ENCODE measurements around the gene TMPRSS4.

Gene TMPRSS4

DNA sequence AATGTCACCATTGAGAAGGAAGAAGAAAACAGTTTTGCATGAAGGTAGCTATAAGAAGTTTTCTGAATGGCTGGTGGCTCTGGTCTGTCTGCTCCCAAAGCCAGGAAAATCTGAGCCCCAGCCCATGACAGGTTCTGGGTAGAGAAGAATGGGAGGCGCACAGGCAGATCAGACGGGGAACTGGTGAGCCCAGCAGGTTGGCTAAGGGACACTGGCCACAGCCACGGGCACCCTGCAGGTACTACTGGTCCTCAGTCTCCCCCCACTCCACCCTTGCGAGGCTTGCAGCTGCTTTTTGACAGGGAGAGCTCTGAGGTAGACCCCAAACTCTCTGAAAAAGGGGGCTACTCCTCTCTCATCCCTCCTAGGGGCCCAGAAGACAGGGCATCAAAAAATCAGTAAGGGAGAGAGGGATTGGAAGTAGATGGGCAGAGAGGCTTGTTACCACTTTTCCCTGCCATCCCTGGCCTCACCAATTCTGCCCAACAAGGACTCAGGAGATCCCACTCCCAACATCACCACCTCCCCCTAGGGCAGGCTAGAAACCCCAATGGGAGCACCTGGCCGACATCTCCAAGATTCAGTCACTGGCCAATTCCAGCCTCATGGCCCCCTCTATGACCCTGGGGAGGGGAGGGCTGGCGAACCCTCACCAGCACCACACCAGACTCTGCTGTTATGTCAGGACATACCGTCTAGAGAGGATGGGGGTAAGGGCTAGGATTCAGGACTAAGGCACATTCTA, 58.3 kb downstream of the TMPRSS4 start:
- DNase-seq (ENCODE audit: low read depth): no peak

DNA sequence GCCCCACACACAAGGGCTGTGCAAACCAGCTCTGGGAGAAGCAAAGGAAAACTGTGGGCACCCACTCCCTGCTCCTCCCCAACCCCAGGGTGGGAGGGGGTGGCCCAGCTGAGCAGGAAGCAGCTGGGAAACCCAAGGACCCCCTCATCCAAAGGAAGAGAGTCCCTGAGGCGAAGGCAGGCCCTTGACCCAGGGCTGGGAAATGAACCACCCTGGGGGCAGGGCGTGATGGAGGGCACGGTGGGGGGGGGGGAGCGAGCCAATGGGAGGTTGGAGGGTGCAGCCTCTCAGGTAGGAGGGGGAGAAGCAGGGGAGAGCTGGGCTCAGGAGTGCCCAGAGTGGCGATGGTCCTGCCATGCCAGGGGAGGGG, 58.9 kb downstream of the TMPRSS4 start:
- no peak for DNase-seq (ENCODE audit: low read depth)

DNA sequence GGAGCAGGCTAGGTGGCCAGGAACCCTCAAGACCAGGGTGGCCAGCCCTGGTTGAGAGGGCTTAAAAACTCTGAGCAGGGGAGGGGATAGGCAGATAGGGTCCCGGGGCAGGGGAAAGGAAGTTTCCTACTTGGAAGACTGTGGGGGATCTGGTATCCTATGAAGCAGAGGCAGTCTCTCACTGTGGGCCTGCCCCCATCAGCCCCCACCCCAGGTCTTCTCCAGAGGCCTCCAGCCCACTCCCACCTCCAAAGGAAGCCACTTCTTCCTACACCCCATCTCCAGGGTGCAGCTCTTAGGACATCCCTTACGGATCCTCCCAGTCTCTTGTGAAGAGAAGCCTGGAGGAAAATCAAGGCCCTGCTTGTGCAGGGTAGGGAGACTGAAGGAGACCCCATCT, 59.5 kb downstream of the TMPRSS4 start:
- no peak for DNase-seq (ENCODE audit: low read depth)

DNA sequence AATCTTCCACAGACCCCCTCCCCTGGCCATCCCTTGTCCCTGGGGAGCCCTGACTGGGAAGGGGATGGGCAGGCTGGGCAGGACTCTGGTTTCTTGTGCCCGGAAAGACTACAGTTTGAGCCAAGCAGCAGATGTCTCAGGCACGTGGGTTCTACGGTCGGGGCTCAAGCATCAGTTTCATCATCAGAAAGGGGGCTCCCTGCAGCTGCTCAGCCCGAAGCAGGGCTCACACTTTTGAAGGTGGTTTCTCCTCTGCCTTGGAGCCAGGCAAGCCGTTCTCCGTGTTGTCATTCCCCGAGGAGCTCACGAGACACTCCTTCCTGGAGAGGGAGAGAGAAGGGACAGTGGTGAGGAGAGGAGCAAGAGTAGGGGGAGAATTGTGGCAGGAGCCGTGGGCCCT, 59.9 kb downstream of the TMPRSS4 start:
- DNase-seq (ENCODE audit: low read depth): no peak

DNA sequence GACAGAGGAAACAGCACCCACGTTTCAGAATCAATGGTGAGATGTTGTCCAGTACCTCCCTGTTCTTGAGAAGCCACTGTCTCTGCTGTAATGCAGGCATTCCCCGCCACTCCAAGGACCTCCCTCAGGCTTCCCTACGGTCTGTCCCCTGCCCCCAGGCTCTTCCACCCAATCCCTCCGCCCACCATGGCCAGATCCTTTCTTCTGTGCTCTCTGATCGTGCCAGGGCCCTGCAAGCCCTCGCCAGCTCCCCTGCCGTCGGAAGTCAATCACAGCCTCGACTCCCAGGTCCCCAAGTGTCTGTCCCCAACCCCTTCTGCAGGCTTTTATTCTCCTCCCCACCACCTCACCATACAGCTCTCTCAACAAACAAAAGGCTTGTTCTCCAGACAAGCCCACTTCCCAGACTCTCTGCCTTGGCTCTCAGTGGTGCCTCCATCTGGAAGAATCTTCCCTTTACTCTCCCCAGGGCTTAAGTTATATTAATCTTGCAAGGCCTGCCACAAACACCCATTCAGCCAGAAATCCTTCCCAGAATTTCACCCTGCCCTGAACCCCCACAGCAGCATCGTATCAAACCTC, 62.1 kb downstream of the TMPRSS4 start:
- DNase-seq (ENCODE audit: low read depth): no peak

DNA sequence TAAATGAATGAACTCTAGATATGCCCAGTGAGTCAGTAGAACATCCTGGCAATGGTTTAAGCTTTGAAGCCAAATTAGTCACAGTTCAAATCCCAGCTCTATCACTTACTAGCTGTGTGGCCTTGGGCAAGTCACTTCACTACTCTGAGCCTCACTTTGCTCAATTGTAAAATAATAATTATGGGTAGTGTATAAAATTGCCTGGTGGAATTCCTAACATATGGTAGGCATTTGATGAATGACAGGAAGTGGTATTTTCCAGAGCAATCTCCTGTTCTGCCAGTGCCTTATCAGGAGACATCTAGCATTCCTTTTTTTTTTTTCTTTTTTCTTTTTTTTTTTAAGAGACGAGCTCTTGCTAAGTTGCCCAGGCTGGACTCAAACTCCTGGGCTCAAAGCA, 62.7 kb downstream of the TMPRSS4 start:
- DNase-seq (ENCODE audit: low read depth): no peak

DNA sequence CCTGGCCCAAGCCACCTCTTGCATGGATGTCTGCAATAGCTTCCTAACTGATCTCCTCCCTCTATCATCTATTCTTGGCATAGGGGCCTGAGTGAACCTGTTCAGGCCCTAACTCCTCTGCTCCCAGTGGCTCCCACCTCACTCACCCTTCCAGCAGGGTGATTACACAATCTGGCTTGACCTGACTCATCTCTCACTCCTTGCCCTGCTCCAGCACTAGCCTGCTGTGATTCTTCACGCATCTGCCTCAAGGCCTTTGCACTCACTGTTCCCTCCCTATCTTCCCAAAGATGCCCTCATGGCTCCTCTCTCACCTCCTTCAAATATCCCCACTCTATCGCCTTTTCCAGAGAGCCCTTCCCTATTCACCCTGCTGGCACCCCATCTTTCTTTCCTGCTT, 65.2 kb downstream of the TMPRSS4 start:
- no peak for DNase-seq (ENCODE audit: low read depth)

DNA sequence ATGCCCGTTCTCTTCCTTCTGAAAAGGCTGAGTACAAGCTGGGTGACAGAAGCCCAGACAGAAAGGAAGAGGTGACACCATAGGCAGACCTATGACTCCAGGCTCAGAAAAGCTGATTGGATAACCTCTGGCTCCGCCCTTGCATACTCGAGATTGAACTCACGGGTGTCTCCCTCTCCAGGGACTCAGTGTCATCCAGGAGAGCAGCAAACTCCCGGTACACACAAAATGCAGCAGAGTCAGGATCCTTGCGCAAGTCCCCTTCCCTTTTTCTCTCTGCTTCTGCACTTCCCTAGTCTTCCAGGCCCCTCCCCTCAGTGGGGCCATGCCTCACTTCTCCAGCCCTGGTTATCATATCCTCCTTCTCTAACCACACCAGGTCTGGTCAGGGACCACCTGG, 65.9 kb downstream of the TMPRSS4 start:
- no peak for DNase-seq (ENCODE audit: low read depth)

DNA sequence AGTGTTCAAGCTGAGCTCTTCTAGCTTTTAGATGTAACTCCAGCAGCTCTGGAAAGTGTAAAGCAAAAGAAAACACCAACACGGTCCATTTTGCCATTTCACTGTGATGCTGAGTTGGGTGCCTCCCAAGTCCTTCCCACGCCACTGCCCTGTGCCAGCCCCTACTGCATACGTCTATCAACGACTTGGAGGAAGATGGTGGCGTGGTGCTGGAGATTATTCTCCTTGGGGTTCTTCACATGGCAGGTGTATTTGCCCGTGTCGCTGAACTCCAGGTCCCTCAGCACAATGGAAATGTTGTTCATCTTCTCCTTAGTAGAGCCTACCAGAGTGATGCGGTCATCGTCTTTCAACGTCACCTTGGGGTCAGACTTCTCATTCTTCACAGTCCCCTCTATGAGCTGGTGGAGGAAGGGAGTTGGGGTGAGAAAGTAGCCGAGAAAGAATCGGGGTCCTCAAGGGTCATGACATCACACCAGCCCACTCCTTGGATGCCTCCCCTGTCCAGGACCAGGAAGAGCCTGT, 66.8 kb downstream of the TMPRSS4 start:
- no peak for DNase-seq (ENCODE audit: low read depth)

DNA sequence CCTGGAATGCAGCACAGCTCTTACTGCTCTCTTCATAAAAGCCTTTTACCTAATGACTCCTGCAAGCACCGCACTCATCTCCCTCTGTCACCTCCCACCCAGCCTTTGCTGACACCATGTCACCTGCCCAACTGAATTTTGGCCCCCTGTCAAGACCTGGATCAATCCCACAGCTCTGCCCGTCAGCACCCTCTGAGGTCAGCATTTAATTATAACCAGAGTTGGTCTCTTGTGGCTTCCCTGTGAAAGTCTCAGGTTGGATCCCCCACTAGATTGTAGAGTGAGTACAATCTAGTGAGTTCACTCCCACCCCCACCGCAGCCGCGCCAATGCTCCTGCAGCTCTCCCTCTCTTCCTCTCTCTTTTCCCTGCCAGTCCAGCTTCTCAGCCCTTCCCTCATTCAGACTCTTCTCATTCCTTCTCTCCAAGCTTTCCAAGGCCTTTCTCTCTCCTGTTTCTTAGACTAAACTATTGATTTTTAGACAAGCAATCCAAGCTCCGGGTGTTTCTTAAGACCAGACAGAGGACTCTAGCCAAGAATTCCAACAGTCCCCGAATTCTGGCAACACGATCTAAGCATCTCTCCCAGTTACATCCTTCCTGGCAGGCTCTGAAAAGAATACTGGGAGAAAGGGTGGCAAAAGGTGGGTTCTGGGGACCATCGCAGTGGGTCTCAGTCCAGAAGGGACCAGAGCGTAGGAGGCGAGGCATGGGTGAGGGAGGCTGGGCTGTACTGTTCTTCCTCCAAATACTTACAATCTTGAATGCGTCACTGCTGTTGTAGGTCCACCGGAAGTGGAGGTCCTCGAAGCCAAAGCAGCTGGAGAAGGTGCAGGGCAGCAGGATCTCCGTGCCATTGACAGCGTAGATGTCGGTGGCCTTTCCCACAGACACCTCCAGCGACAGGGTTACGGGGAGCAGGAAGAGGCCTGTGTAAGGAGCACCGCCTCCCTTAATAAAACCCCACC, 67.7 kb downstream of the TMPRSS4 start:
- DNase-seq (ENCODE audit: low read depth): no peak

DNA sequence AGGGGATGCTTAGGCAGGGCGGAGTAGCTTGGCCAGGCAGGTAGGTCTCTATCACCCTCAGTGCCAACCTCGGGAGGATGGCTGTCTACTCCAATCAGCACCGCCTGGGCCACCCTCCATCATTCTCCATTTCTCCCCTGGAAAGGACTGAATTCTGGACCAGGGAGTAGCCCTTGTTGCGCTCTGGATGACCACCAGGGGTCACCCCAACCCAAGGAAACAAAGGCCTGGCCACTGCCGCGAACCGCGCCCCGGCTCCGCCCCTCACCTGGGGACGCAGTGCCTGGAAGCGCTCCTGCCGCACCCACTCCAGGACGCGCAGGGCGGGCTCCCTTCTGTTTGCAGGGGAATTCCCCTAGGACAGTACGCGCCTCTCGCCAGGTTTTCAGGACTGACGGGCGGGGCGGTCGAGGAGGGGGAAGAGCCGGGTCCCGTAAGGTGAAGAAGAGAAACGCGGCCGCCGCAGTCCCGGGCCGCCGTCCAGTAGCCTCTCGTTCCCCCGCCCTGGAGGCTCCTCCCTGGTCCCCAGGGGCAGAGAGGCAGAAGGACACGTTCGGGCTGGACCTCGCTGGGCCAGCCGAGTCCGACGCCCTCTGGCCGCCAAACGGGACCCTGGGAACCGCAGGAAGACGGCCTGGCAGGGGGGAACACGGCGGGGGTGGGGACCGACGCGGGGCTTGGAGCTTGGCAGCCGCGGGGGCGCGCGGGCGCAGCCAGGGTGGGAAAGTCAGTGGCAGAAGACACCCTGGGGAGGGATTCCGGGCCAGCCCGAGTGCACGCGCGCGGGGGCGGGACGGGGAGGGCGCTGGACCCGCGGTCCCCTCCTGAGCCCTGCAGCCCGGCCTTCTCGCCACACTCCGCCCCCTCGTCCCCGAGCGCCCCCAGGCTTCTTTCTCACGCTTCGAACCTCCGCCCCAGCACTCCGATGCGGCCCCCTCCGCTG, 68.7 kb downstream of the TMPRSS4 start:
- peak; percentile 83 for DNase-seq (ENCODE audit: low read depth)

DNA sequence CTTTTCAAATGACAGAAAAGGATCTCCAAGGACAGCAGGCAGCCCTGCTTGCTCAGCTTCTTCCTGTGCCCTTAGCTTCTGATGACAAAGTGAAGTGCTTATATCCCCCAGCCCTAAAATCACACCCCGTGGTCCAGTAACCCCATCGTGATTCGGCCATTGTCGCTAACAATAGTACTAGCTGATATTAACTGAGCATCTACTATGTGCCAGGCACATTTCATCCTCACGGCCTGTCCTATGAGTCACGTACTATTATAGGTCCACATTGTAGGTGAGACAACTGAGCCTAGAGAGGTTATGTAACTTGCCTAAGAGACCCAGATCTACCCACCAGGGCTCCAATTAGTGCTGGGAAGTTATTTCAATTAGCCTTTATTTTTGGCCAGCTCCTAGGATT, 69.7 kb downstream of the TMPRSS4 start:
- no peak for DNase-seq (ENCODE audit: low read depth)

DNA sequence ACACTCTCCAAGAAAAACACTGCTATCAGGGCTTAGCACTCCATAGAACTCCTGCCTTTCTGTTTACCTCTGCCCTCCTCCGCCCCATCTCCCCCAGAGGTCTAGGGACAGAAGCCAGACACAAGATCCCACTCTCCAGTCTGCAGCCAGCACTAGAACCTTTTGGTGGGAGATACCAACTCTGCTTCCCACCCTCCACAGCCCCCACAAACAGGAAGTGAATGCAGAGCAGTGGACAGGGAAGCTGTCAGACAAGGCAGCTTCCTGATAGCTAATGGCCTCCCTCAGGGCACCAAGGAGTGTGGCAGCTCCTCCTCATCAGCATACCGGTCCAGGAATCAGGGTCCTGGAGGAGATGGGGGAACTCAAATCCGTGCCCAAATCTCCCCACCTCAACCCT, 70.6 kb downstream of the TMPRSS4 start:
- DNase-seq (ENCODE audit: low read depth): no peak

DNA sequence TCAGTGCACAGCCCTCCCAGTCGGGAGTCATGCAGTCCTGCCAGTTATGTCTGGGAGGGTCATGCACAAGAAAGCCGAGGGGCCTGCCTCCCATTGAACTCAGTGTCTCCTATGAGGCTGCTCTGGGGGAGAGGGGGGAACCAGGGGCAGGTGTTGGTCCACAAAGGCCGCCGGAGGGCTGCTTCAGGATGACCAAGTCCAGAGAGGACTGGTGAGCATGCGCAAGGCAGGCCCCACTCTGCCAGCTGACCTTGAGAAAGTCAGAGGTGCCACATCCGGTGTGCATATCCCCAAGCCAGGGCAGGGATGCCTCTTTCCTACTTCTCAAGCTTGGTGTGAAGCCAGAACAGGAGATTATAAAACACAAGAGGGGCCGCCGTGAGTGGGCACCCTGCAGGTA, 71.4 kb downstream of the TMPRSS4 start:
- no peak for DNase-seq (ENCODE audit: low read depth)

DNA sequence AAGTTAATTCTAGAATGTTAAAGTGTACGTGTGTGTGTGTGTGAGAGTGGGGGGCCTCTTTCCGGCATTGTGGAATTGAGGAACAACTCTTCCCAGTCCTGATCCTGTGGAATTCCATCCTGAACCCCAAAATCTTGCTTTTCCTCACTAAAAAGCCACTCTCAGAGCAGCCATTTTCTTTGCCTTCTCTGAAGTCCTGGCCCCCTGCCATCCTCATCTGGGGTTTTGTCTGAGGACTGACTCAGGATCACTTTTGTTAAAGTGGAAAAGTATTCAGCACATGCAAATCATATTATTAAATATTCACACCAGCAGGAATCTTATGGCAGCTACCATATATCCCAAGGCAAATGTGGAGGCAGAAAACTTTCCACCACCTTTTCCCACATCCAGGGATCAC, 72.0 kb downstream of the TMPRSS4 start:
- no peak for DNase-seq (ENCODE audit: low read depth)

DNA sequence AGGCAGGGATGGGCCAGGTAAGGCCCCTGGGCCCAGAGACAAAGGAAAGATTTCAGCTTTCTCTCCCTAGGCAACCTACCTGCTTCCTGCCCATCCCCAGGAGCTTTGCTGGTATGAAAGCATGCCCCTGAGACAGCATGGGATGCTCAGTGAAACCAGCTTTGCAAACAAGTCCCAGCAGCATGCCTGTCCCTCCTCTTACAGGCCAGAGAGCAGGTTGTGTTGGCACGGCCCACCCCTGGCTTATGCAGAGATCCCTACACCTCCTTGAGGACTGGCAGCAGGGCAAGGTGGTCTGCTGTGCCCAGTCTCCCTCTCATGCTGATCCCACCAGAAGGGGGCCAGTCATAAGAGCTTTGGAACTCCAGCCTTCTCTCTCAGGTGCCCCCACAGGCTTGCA, 72.6 kb downstream of the TMPRSS4 start:
- DNase-seq (ENCODE audit: low read depth): no peak

DNA sequence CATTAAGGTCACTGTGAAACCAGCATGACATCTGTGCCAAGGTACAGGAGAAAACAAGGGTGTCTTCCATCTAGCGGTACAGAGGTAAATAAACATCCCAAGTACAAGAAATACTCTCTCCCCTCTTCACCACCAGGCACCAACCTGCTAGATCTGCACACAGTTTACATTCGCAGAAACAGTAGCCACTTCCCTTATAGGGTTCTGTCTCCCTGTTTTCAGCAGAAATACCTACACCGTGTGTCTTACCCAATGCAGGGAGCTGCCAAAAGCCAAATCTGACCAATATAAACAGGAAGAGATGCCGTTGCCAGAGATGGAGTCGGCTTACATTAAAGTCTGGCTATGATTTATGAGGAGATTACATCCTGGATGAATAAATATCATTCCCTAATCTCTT, 74.6 kb downstream of the TMPRSS4 start:
- DNase-seq (ENCODE audit: low read depth): no peak

DNA sequence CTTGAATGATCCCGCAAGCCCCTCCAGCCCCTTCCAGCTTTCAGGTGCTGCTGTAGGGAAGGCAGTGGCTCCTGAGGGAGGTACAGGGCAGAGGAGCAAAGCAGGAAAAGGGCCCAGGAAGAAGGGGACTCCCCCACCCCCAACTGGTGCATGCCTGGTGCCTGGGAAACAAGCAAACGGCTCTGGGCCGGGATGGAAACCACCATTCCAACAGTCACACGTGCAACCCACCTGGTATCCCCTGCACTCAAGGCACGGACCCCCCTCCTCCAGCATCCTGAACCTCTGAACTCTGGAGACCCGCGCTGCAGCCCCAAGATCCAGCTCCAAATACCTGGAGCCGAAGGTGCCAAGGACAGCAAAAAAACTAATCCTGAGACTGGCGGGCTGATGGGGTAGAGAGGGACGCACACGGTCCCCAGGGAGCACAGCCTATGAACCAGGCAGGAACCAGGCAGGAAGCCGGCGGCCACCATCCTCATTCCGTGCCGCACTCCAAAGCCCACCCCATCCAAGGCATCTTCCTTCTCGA, 75.2 kb downstream of the TMPRSS4 start:
- DNase-seq (ENCODE audit: low read depth): no peak

DNA sequence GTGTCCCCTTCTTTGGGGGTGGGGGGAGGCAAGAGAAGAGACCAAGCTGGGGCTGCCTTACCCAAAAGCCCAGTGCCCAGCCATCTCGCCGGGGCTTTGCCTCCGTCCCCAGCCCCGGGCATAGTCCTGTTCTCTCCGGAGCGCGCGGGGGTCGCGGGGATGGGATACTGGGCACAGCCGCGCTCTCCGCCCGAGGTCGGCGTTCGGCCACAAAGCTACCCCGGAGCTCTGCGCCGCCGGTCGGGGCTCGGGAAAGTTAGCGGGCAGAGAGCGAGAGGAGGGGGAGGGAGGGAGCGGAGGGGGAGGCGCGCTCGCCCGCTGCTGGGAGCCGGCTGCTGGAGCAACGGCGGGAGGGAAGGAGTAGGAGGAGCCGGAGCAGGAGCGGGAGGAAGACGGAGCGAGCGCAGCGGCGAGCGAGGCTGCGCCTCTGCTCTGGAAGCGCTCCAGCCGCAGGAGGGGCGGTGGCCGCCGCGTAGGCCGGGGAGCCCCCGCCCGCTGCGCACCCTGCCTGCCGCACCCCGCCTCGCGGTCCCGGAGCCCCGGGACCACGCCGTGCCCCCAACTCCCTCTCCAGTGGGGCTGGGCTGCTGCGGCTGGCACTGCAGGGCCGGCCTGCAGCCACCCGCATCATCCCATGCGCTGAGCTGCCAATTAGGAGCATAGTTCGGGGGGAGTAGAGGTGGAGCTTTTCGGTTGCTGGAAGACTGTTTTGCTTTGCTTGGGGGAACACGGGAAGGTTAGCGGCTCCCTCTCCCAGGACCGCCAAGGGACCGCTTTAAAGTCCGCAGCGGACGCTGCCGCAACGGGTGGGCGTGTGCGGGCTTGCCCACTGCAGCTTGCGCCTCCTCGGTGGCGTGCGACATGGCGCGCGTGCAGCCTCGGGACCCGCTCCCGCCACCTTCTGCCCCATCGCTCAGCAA, 75.9 kb downstream of the TMPRSS4 start, which contains the start of gene SCN4B:
TSS of gene SCN4B (minus strand) at position 272 of the 920 bp plus-strand sequence. CDS start at position 122, 150 bp downstream.
- DNase-seq (ENCODE audit: low read depth): no peak

DNA sequence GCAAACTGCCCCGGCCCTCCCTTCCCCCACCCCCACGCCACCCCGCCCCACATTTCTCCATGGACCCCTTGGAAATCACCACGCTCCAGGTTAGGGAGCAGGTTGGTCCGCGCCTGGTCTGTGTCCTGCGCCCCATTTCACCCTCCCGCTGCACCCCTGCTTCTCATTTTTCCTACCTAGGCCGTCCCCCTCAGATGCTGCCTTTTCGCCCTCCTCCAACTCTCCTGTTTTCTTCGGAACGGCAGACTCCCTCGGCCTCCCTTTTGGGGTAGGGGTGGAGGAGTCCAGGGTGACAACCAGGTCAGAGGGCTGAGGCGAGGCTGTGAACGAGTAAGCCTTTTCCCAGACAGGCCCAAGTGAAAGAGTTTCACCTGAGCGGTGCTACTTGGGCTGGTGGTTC, 76.6 kb downstream of the TMPRSS4 start:
- DNase-seq (ENCODE audit: low read depth): no peak
